Smooth muscle cell (in vitro differentiated cells): Measurements from ENCODE around the gene PPARA. TPM values are rescaled to one million over a fixed set of nuclear protein-coding genes. Genes with fewer than 3 reads are reported as not detected.

Experiments
- DNase-seq: peaks from one replicate; lab custom pipeline; 2025; ENCODE audit not compliant: unreplicated experiment; lab: John Stamatoyannopoulos, UW
- H2AFZ ChIP-seq: fragments of 200-600 bp; sonication (generic); 2 replicates; pipeline ENCODE4 v1.6.0; 2016; ENCODE audit warnings: antibody characterized with exemption, low read depth, mild to moderate bottlenecking
- H3F3A ChIP-seq: fragments of 200-600 bp; sonication (generic); 2 replicates; pipeline ENCODE4 v1.6.0; 2017; ENCODE audit warnings: antibody characterized with exemption, low read depth
- H3K27ac ChIP-seq: fragments of 200-600 bp; sonication (generic); 2 replicates; pipeline ENCODE4 v1.5.1; 2016; ENCODE audit warnings: low read depth, mild to moderate bottlenecking
- H3K27me3 ChIP-seq: fragments of 200-600 bp; sonication (generic); 2 replicates; pipeline ENCODE4 v1.6.1; 2016; ENCODE audit warnings: low read depth, mild to moderate bottlenecking
- H3K36me3 ChIP-seq: fragments of 200-600 bp; sonication (generic); 2 replicates; pipeline ENCODE4 v1.5.1; 2016; ENCODE audit warnings: low read depth
- H3K4me1 ChIP-seq: fragments of 200-600 bp; sonication (generic); 2 replicates; pipeline ENCODE4 v1.5.1; 2016; ENCODE audit warnings: low read depth
- H3K4me2 ChIP-seq: fragments of 200-600 bp; sonication (generic); 2 replicates; pipeline ENCODE4 v1.6.0; 2016; ENCODE audit warnings: mild to moderate bottlenecking
- H3K4me3 ChIP-seq: fragments of 200-600 bp; sonication (generic); 2 replicates; pipeline ENCODE4 v1.5.1; 2016; ENCODE audit warnings: mild to moderate bottlenecking
- H3K79me2 ChIP-seq: fragments of 200-600 bp; sonication (generic); 2 replicates; pipeline ENCODE4 v1.6.0; 2016; ENCODE audit warnings: low read depth, mild to moderate bottlenecking
- H3K9ac ChIP-seq: fragments of 200-600 bp; sonication (generic); 2 replicates; pipeline ENCODE4 v1.6.0; 2016; ENCODE audit warnings: low read depth
- H3K9me3 ChIP-seq: fragments of 200-600 bp; sonication (generic); replicated peaks from 2 replicates; pipeline ENCODE4 v1.5.1; 2016; ENCODE audit warnings: low read depth
- H4K20me1 ChIP-seq: fragments of 200-600 bp; sonication (generic); 2 replicates; pipeline ENCODE4 v1.6.0; 2016; ENCODE audit warnings: low read depth
- CTCF ChIP-seq: fragments of 200-600 bp; sonication (generic); IDR thresholded peaks from 2 replicates; pipeline ENCODE4 v1.5.1; 2017; ENCODE audit warnings: borderline replicate concordance, mild to moderate bottlenecking, antibody characterized with exemption; ENCODE audit not compliant: insufficient read depth, poor library complexity, severe bottlenecking
- WGBS: methylation state at CpG from one replicate; pipeline ENCODE4 v1.1.7; 2016; ENCODE audit warnings: low lambda C conversion rate; 5-methylcytosine and 5-hydroxymethylcytosine counted together
- polyA plus RNA-seq: library from polyadenylated mRNA; unstranded; fragments of >200 nt; fragmentation: Nextera tagmentation; extraction: Ambion mirVana; gene quantifications from 2 replicates; pipeline ENCODE4 v1.2.1, GENCODE V29; 2016
- total RNA-seq: library from RNA; depleted of rRNA; stranded (reverse); fragments of >200 nt; gene quantifications from 2 replicates; pipeline ENCODE4 v1.2.3, GENCODE V29; 2014

Gene PPARA
- total and polyA plus RNA-seq, 2 experiments from 2014 or later, result 9.2 to 18.0 TPM

DNA sequence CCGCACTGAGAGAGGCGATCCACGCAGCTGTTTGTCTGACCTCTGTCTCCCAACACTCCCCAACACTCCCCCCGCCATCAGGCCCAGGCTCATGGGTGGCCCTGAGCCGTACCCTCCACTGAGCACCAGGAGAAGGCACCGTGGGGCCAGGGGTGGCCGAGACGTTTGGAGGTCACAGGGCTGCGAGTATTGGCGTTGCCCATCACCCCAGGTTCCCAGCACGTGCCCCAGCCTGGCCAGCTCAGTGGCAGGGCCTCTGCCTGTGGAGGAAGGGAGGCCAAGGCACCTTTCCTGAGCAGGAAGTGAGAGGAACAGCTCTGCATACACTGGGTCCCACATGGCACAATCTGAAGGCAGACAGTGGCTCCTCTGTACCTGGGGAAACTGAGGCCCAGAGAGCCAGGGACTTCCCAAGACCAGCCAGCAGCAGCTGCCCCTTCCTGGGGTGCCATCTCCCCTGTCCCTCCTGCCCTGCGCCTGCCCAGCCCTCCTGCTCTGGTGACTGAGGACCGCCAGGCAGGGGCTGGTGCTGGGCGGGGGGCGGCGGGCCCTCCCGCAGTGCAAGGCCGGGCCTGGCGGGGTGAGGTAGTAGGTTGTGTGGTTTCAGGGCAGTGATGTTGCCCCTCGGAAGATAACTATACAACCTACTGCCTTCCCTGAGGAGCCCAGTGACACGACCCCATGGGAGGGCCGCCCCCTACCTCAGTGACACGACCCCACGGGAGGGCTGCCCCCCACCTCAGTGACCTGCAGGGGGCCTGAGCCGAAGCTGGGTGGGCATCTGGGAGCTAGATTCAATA, 37.0 kb upstream of the PPARA start:
- Histone ChIP-seq H3K27ac (no peak overlapping the region), H3K4me2 (no peak overlapping the region), H3K36me3 (no peaks in the 10 kb centered on the region), H4K20me1 (no peaks in the 10 kb centered on the region), H3F3A (no peaks in the 10 kb centered on the region), H3K9me3 (no peaks in the 10 kb centered on the region), H2AFZ (no peak overlapping the region), H3K4me3 (no peak overlapping the region), H3K9ac (no peak overlapping the region), H3K4me1 (peaks cover 4% of the 10 kb centered on the region), H3K79me2 (no peaks in the 10 kb centered on the region), H3K27me3 (no peaks in the 10 kb centered on the region)
- 94% methylated on average over 25 of the region's 25 CpGs for WGBS
- no peak for DNase-seq
- TF ChIP-seq CTCF, result no peak

DNA sequence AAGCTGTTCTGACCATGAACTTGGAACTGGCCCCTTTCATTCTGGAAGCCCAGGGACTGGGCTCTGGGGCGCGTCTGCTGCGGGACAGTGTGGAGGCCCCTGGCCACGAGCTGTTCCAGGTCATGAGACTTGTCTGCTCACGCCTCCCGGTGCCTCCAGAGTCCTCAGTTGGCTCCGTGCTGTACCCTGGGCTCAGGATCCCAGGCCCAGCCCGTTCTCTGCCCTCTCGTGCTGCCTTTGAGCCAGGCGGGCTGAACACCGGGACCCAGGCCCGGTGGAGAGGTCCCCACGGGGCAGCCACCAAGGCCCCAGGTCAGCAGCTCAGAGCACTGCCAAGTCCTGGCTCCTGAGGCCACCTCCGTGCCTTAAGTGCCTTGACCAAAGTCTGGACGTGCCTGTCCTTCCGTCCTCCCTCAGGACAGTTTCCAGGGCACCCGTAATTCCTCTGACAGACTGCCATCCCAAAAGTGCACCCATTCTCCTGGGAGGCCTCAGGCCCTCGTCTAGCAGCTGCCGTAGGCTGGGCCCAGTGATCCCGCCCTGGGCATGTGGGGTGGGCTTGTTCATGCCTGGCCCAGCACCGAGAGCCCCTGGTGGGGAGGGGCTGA, 36.3 kb upstream of the PPARA start:
- Histone ChIP-seq H3K36me3 (no peaks in the 10 kb centered on the region), H3F3A (no peaks in the 10 kb centered on the region), H3K27ac (no peak overlapping the region), H3K9ac (no peak overlapping the region), H3K4me3 (no peak overlapping the region), H3K79me2 (no peaks in the 10 kb centered on the region), H3K27me3 (no peaks in the 10 kb centered on the region), H3K4me1 (peaks cover 4% of the 10 kb centered on the region), H3K4me2 (no peak overlapping the region), H3K9me3 (no peaks in the 10 kb centered on the region), H4K20me1 (no peaks in the 10 kb centered on the region), H2AFZ (no peak overlapping the region)
- DNase-seq, result no peak
- no peak for TF ChIP-seq CTCF
- 90% methylated on average over 20 of the region's 21 CpGs for WGBS

- Histone ChIP-seq H3K27ac (no peak overlapping the region), H3K36me3 (no peaks in the 10 kb centered on the region), H3K4me1 (peaks cover 4% of the 10 kb centered on the region), H4K20me1 (no peaks in the 10 kb centered on the region), H3K9ac (no peak overlapping the region), H3K27me3 (no peaks in the 10 kb centered on the region), H3K4me3 (no peak overlapping the region), H3K79me2 (no peaks in the 10 kb centered on the region), H3K9me3 (no peaks in the 10 kb centered on the region), H3F3A (no peaks in the 10 kb centered on the region), H3K4me2 (no peak overlapping the region), H2AFZ (no peak overlapping the region)
- no peak for TF ChIP-seq CTCF
- WGBS, result 80% methylated on average over 14 of the region's 15 CpGs
- DNase-seq, result no peak
These were observed 35.6 kb upstream of the PPARA start for GRCh38 chr22:46114518-46115387.
